H1 (cell line): ENCODE data around the gene MAGI2. TPM values are rescaled to one million over a fixed set of nuclear protein-coding genes. Genes with fewer than 3 reads are reported as not detected.

Experiments used
- CTCF ChIA-PET: fragments of 300-600 bp; sonication (Branson Sonifier 250); formaldehyde crosslinking; loops from one replicate; lab custom pipeline; 2021; ENCODE audit not compliant: partially characterized antibody; lab: Charles Lee
- POLR2A ChIA-PET: fragments of 300-600 bp; sonication (Branson Sonifier 250); formaldehyde crosslinking; loops from one replicate; lab custom pipeline; 2021; ENCODE audit warnings: inconsistent platforms; ENCODE audit not compliant: partially characterized antibody; lab: Charles Lee
- DNase-seq, 2 experiments: peaks; one replicate each; pipeline versions ENCODE4 v3.0.0 to v3.0.0-alpha.2; 2010 to 2022; ENCODE audit warnings: low spot score in 2 of 2, low read depth in 1 of 2, mixed read lengths in 1 of 2
- FAIRE-seq: peaks from 2 replicates; lab custom pipeline; 2011; peaks lifted over from hg19 to GRCh38; lab: Jason Lieb, UNC
- H2AFZ ChIP-seq: 2 replicates; pipeline ENCODE4 v1.8.1; 2012; ENCODE audit warnings: low read length, inconsistent platforms
- H2AK5ac ChIP-seq: 2 replicates; pipeline ENCODE4 v1.6.1; 2013; ENCODE audit warnings: low read depth, low read length
- H2BK120ac ChIP-seq: replicated peaks from 2 replicates; pipeline ENCODE3; 2013; ENCODE audit warnings: low read depth, low read length, inconsistent platforms
- H2BK12ac ChIP-seq: 2 replicates; pipeline ENCODE4 v1.6.1; 2013; ENCODE audit warnings: low read depth, low read length
- H2BK15ac ChIP-seq: 2 replicates; pipeline ENCODE4 v1.6.1; 2013; ENCODE audit warnings: low read length
- H2BK20ac ChIP-seq: 2 replicates; pipeline ENCODE4 v1.6.1; 2013; ENCODE audit warnings: low read length
- H2BK5ac ChIP-seq: 2 replicates; pipeline ENCODE4 v1.6.1; 2013; ENCODE audit warnings: low read depth, low read length
- H3K14ac ChIP-seq: 2 replicates; pipeline ENCODE4 v1.6.1; 2013; ENCODE audit warnings: inconsistent platforms; ENCODE audit not compliant: insufficient read length
- H3K18ac ChIP-seq: 2 replicates; pipeline ENCODE4 v1.6.1; 2013; ENCODE audit warnings: low read length; ENCODE audit errors: extremely low read depth
- H3K23ac ChIP-seq: 2 replicates; pipeline ENCODE4 v1.6.1; 2013; ENCODE audit warnings: inconsistent platforms; ENCODE audit not compliant: insufficient read length
- H3K23me2 ChIP-seq: 2 replicates; pipeline ENCODE4 v1.6.1; 2013; ENCODE audit warnings: low read depth, low read length
- H3K27ac ChIP-seq: 2 replicates; pipeline ENCODE4 v1.6.1; 2011; ENCODE audit warnings: low read depth, low read length, inconsistent platforms
- H3K27me3 ChIP-seq, 4 experiments: replicated peaks in 1 of 4; 1 replicate in 1 of 4; 2 replicates in 3 of 4; pipeline versions ENCODE4 v1.6.1 to v1.8.1; 2011 to 2013; ENCODE audit warnings: low read length in 3 of 4, mild to moderate bottlenecking in 3 of 4, inconsistent platforms in 2 of 4, mixed read lengths in 2 of 4, moderate library complexity in 1 of 4; ENCODE audit not compliant: control insufficient read depth in 3 of 4, insufficient read depth in 3 of 4; ENCODE audit errors: extremely low read depth in 1 of 4
- H3K36me3 ChIP-seq, 4 experiments: 2 replicates each; pipeline versions ENCODE4 v1.6.1 to v1.8.1; 2011 to 2013; ENCODE audit warnings: mild to moderate bottlenecking in 4 of 4, low read length in 3 of 4, moderate library complexity in 2 of 4, control low read depth in 1 of 4, inconsistent platforms in 1 of 4; ENCODE audit not compliant: insufficient read depth in 4 of 4, control insufficient read depth in 2 of 4
- H3K4ac ChIP-seq: replicated peaks from 2 replicates; pipeline ENCODE3; 2013; ENCODE audit warnings: low read length, low read depth, mixed read lengths, inconsistent platforms; ENCODE audit not compliant: insufficient read length
- H3K4me1 ChIP-seq, 4 experiments: replicated peaks in 1 of 4; 1 replicate in 1 of 4; 2 replicates in 3 of 4; pipeline versions ENCODE4 v1.6.1 to v1.8.1; 2011 to 2013; ENCODE audit warnings: low read length in 3 of 4, inconsistent platforms in 2 of 4, mixed read lengths in 1 of 4; ENCODE audit not compliant: insufficient read depth in 4 of 4, control insufficient read depth in 3 of 4
- H3K4me2 ChIP-seq, 2 experiments: 2 replicates each; pipeline versions ENCODE4 v1.6.1 to v1.8.1; 2011 to 2013; ENCODE audit warnings: low read depth in 2 of 2, low read length in 2 of 2, control low read depth in 1 of 2, inconsistent platforms in 1 of 2, mild to moderate bottlenecking in 1 of 2; ENCODE audit not compliant: insufficient read depth in 1 of 2
- H3K4me3 ChIP-seq, 4 experiments: fragments of 200-600, 300-600 bp in 1 of 4; sonication (generic), shearing (Covaris generic), sonication (Bioruptor Twin) in 1 of 4; 2 replicates each; pipeline versions ENCODE4 v1.5.1 to v1.8.1; 2011 to 2016; ENCODE audit warnings: low read length in 4 of 4, low read depth in 3 of 4, control low read depth in 2 of 4, inconsistent platforms in 2 of 4, mild to moderate bottlenecking in 2 of 4, mixed read lengths in 1 of 4, moderate library complexity in 1 of 4; ENCODE audit not compliant: insufficient read depth in 2 of 4; ENCODE audit errors: extremely low read depth in 1 of 4
- H3K56ac ChIP-seq: replicated peaks from 2 replicates; pipeline ENCODE3; 2013; ENCODE audit warnings: low read depth, mild to moderate bottlenecking, mixed read lengths, low read length, inconsistent platforms; ENCODE audit not compliant: insufficient read length
- H3K79me1 ChIP-seq: 2 replicates; pipeline ENCODE4 v1.6.1; 2013; ENCODE audit warnings: low read depth, low read length, control low read depth
- H3K79me2 ChIP-seq, 2 experiments: 2 replicates each; pipeline versions ENCODE4 v1.6.1 to v1.8.1; 2012 to 2013; ENCODE audit warnings: low read length in 2 of 2, mild to moderate bottlenecking in 2 of 2, inconsistent platforms in 1 of 2; ENCODE audit not compliant: insufficient read depth in 2 of 2, control insufficient read depth in 1 of 2
- H3K9ac ChIP-seq, 4 experiments: replicated peaks in 1 of 4; 1 replicate in 1 of 4; 2 replicates in 3 of 4; pipeline versions ENCODE4 v1.6.1 to v1.8.1; 2011 to 2013; ENCODE audit warnings: low read depth in 3 of 4, low read length in 3 of 4, control low read depth in 2 of 4, mild to moderate bottlenecking in 2 of 4, moderate library complexity in 2 of 4, inconsistent platforms in 1 of 4; ENCODE audit errors: extremely low read depth in 1 of 4
- H3K9me3 ChIP-seq, 2 experiments: 2 replicates each; pipeline versions ENCODE4 v1.6.1 to v1.8.1; 2012 to 2013; ENCODE audit warnings: mild to moderate bottlenecking in 2 of 2, moderate library complexity in 2 of 2, control low read depth in 1 of 2, inconsistent platforms in 1 of 2, low read depth in 1 of 2, low read length in 1 of 2, mixed read lengths in 1 of 2; ENCODE audit not compliant: insufficient read depth in 2 of 2
- H4K20me1 ChIP-seq, 2 experiments: replicated peaks in 1 of 2; 2 replicates each; pipeline versions ENCODE3 to v1.8.1; 2011 to 2013; ENCODE audit warnings: inconsistent platforms in 2 of 2, low read length in 2 of 2, mild to moderate bottlenecking in 1 of 2; ENCODE audit not compliant: insufficient read depth in 2 of 2, control insufficient read depth in 1 of 2
- H4K5ac ChIP-seq: 2 replicates; pipeline ENCODE4 v1.6.1; 2013; ENCODE audit warnings: low read length, low read depth, mixed read lengths, inconsistent platforms; ENCODE audit not compliant: insufficient read length
- H4K8ac ChIP-seq: 2 replicates; pipeline ENCODE4 v1.8.0; 2013; ENCODE audit warnings: mild to moderate bottlenecking, moderate library complexity, low read length, inconsistent platforms; ENCODE audit not compliant: insufficient read depth; ENCODE audit errors: extremely low read depth
- H4K91ac ChIP-seq: replicated peaks from 2 replicates; pipeline ENCODE3; 2013; ENCODE audit warnings: low read length, mixed read lengths, inconsistent platforms; ENCODE audit not compliant: insufficient read length
- RFX5 ChIP-seq: IDR thresholded peaks from 2 replicates; pipeline ENCODE4 v1.6.1; 2011; ENCODE audit warnings: low read depth, low read length, improper control_type of control experiment, borderline replicate concordance
- SUZ12 ChIP-seq: fragments of 200-600 bp; sonication (generic); IDR thresholded peaks from 2 replicates; pipeline ENCODE4 v1.6.1; 2012; ENCODE audit warnings: mild to moderate bottlenecking, inconsistent platforms, low read length, moderate library complexity, mixed read lengths
- TEAD4 ChIP-seq: IDR thresholded peaks from 2 replicates; pipeline ENCODE4 v1.6.1; 2012; ENCODE audit warnings: low read depth, low read length, inconsistent platforms, mixed read lengths
- whole genome bisulfite sequencing, 2 experiments: shearing (Covaris generic) in 1 of 2; methylation state at CpG; one replicate each; pipeline versions ENCODE4 v1.1.6 to v1.1.7; 2013 to 2015; ENCODE audit warnings: low lambda C conversion rate in 2 of 2, mixed read lengths in 2 of 2, inconsistent platforms in 1 of 2, low coverage in 1 of 2, missing lambda C conversion rate in 1 of 2; ENCODE audit not compliant: insufficient replicate concordance in 2 of 2, insufficient coverage in 1 of 2, insufficient read length in 1 of 2; ENCODE audit errors: extremely low coverage in 1 of 2, missing lambda C conversion rate in 1 of 2; 5-methylcytosine and 5-hydroxymethylcytosine counted together
- polyA plus RNA-seq, 7 experiments: library from polyadenylated mRNA; depleted of rRNA in 3 of 7; stranded (reverse) in 5 of 7; unstranded in 2 of 7; fragments of >200 nt in 5 of 7; fragments of 200-250 nt in 2 of 7; gene quantifications; 1 replicate in 5 of 7; 2 replicates in 1 of 7; 4 replicates in 1 of 7; pipeline versions ENCODE4 v1.2.1 to v1.2.3, GENCODE V29; 2011 to 2013; ENCODE audit warnings: missing spikeins in 2 of 7, mixed read lengths in 2 of 7
- total RNA-seq: library from RNA; stranded (reverse); fragmentation: NEBNext Ultra II Directional; extraction: Animal tissue kit (Norgen Biotek cat#: 25700); gene quantifications from 2 replicates; pipeline ENCODE4 v1.2.1, GENCODE V29; 2021

The MAGI2 gene
- total and polyA plus RNA-seq, 2 of the 8 experiments (the other 6 are each of a cell fraction or from before 2014, with no cell fraction given), result 6.0 to 27.3 TPM

DNA sequence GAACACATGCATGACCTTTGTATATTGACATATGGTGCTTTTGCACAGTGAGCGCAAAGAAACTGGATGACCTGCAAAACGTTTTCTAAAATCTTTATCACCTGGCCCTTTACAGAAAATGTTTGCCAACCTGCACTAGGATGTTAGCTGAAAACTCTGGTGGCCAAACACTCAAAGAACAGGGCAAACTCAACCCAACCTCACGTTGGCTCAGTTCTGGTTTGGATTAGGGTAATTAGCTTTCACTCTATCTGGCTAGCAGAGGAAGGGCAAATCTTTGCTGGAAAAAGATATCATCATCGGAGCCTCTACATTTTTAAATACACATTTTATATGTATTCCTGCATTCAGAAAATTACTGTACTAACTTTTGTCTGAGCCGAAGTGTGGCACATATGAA is 966.0 kb downstream of the MAGI2 start:
- Histone ChIP-seq H3K36me3 (peaks cover 0 to 10% (median 2%) of the 10 kb centered on the region in 4 experiments; a peak in 4 of 8 replicates), H3K27ac (no peak overlapping the region), H3K9ac (no peak overlapping the region), H2BK5ac (no peak overlapping the region), H3K23me2 (no peaks in the 10 kb centered on the region; the same call in 1 of the 2 replicates), H3K4me2 (no peak overlapping the region), H2BK120ac (no peak overlapping the region), H2BK20ac (no peak overlapping the region), H4K8ac (no peak overlapping the region), H3K4me3 (no peak overlapping the region), H2AFZ (no peak overlapping the region), H3K4ac (no peak overlapping the region), H2AK5ac (no peak overlapping the region), H3K18ac (no peak overlapping the region), H3K23ac (no peak overlapping the region), H3K79me2 (no peaks in the 10 kb centered on the region), H3K56ac (no peak overlapping the region), H3K27me3 (no peaks in the 10 kb centered on the region), H3K14ac (no peak overlapping the region), H3K79me1 (no peaks in the 10 kb centered on the region), H4K20me1 (no peaks in the 10 kb centered on the region), H3K4me1 (peaks cover 0 to 19% (median 10%) of the 10 kb centered on the region in 4 experiments; a peak in 4 of 7 replicates), H4K91ac (no peak overlapping the region), H2BK15ac (no peak overlapping the region), H2BK12ac (no peak overlapping the region), H3K9me3 (peaks cover 0 to 4% of the 10 kb centered on the region in 2 experiments; a peak in 1 of 4 replicates), H4K5ac (no peak overlapping the region)
- 77% methylated on average over 5 of the region's 5 CpGs; no CpG with 5 or more reads in 1 of the 2 experiments for WGBS, 2 experiments
- CTCF ChIA-PET, result no interaction called here
- DNase-seq (no peak), FAIRE-seq (no peak)
- POLR2A ChIA-PET, result no interaction called here
- TF ChIP-seq RFX5 (no peak), TEAD4 (no peak), SUZ12 (no peak)
